PC-3 (cell line): Measurements from ENCODE around the gene SGMS1.

Source experiments
- EZH2 ChIP-seq: fragments of 300-600 bp; sonication (generic); IDR thresholded peaks from one replicate; pipeline ENCODE4 v1.6.1; 2017; ENCODE audit warnings: antibody characterized with exemption, mild to moderate bottlenecking, low read length; ENCODE audit not compliant: unreplicated experiment
- TF ChIP-seq, protein P1 (sequence below): fragments of 300-600 bp; sonication (generic); conservative IDR thresholded peaks from 2 replicates; pipeline ENCODE4 v1.5.1; 2017; ENCODE audit warnings: antibody characterized with exemption, low read depth, mild to moderate bottlenecking, low read length

- TF ChIP-seq, protein P1, sequence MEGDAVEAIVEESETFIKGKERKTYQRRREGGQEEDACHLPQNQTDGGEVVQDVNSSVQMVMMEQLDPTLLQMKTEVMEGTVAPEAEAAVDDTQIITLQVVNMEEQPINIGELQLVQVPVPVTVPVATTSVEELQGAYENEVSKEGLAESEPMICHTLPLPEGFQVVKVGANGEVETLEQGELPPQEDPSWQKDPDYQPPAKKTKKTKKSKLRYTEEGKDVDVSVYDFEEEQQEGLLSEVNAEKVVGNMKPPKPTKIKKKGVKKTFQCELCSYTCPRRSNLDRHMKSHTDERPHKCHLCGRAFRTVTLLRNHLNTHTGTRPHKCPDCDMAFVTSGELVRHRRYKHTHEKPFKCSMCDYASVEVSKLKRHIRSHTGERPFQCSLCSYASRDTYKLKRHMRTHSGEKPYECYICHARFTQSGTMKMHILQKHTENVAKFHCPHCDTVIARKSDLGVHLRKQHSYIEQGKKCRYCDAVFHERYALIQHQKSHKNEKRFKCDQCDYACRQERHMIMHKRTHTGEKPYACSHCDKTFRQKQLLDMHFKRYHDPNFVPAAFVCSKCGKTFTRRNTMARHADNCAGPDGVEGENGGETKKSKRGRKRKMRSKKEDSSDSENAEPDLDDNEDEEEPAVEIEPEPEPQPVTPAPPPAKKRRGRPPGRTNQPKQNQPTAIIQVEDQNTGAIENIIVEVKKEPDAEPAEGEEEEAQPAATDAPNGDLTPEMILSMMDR, result no peak
- no peak for TF ChIP-seq EZH2
Measured at GRCh38 chr10:50438049-50438936, 185.5 kb downstream of the SGMS1 start.
